Left lung (tissue), 10 donors: ENCODE results near the gene KRTAP10-4. TPM values are rescaled to one million over a fixed set of nuclear protein-coding genes. Genes with fewer than 3 reads are reported as not detected.
"Not testable (repeated sequence)": the region's sequence is repeated elsewhere in the genome, so short reads cannot be mapped to it uniquely, and the experiment has no call there.

Source experiments
- ATAC-seq: fragments of 200-7000 bp; cut with Tn5 transposase; one replicate; pipeline ENCODE4 v1.9.1; 2020; ENCODE audit warnings: moderate library complexity
- DNase-seq, 4 donors: peaks; one replicate each; pipeline ENCODE4 v3.0.0-alpha.2; 2013 to 2020
- H3K27ac ChIP-seq, 2 donors: fragments of 200-600 bp; sonication (generic) in 1 of 2; one replicate each; pipeline versions ENCODE4 v1.5.0 to v1.8.0; 2020 to 2021
- H3K27me3 ChIP-seq, 2 donors: fragments of 200-600 bp; sonication (generic) in 1 of 2; one replicate each; pipeline versions ENCODE4 v1.5.0 to v1.8.0; 2020 to 2021
- H3K36me3 ChIP-seq, 2 donors: fragments of 200-600 bp; sonication (generic) in 1 of 2; one replicate each; pipeline versions ENCODE4 v1.5.0 to v1.8.0; 2020 to 2021
- H3K4me1 ChIP-seq, 2 donors: fragments of 200-600 bp; one replicate each; pipeline ENCODE4 v1.8.0; 2021
- H3K4me3 ChIP-seq, 2 donors: fragments of 200-600 bp; sonication (generic) in 1 of 2; one replicate each; pipeline versions ENCODE4 v1.5.0 to v1.8.0; 2020 to 2021; ENCODE audit warnings: mild to moderate bottlenecking in 1 of 2
- H3K9me3 ChIP-seq, 2 donors: fragments of 200-600 bp; sonication (generic) in 1 of 2; one replicate each; pipeline versions ENCODE4 v1.5.0 to v1.8.0; 2020 to 2021
- intact Hi-C, 2 donors: fragments of 100-400 bp; cut with DNase I; formaldehyde crosslinking; loops; one replicate each; pipeline versions ENCODE4 v1.11.2 to v1.14.2; 2022
- polyA plus RNA-seq, 6 donors: library from polyadenylated mRNA; unstranded; fragments of 120-200 nt; gene quantifications; one replicate each; pipeline ENCODE4 v1.2.1, GENCODE V29; 2013; ENCODE audit not compliant: insufficient read length in 6 of 6
- total RNA-seq, 2 donors: library from RNA; stranded (reverse); fragmentation: NEBNext Ultra II Directional; extraction: Animal tissue kit (Norgen Biotek cat#: 25700); gene quantifications; one replicate each; pipeline ENCODE4 v1.2.1, GENCODE V29; 2021
- TF ChIP-seq, protein P1 (sequence below), 2 donors: fragments of 200-600 bp; sonication (generic) in 1 of 2; IDR thresholded peaks; one replicate each; pipeline versions ENCODE4 v1.5.0 to v1.8.0; 2021; ENCODE audit warnings: antibody characterized with exemption in 2 of 2
- donor health status: DM: no; HTN: yes; CAD: no.
- donor health status: DM: no; HTN: no; CAD: no.

The KRTAP10-4 gene
- total and polyA plus RNA-seq, 8 donors = not detected

DNA sequence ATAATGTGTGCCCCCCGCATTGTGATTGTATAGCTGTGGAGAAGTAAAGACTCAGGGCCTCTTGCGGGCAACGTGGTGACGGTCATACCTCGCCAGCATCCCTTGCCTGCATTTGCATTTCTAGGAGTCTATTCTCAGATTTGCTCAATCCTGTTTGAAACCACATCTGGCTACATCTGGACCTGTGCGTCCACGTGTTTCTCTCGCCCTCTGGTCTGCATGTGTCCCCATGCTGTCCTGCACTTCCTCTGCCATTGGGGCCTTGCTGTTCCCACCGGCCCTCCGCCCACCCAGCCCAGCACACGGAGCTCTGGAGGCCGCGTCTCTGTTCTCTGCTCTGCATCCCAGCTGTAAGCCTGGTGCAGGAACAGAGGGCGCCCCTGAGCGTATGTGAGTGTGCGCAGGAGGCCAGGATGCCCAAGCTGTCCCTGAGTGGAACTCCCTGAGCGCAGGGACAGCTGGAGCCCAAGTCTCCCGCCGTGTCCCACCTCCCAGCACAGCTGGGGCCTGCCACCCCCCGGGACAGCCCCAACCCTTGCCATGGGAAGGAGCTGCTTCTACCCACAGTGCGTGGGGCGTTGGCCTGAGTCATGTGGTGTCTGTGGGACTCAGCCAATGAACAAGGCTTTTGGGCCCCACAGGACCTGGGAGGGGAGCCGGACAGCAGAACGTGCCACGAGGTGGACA, 23.9 kb upstream of the KRTAP10-4 start:
- TF ChIP-seq, protein P1, sequence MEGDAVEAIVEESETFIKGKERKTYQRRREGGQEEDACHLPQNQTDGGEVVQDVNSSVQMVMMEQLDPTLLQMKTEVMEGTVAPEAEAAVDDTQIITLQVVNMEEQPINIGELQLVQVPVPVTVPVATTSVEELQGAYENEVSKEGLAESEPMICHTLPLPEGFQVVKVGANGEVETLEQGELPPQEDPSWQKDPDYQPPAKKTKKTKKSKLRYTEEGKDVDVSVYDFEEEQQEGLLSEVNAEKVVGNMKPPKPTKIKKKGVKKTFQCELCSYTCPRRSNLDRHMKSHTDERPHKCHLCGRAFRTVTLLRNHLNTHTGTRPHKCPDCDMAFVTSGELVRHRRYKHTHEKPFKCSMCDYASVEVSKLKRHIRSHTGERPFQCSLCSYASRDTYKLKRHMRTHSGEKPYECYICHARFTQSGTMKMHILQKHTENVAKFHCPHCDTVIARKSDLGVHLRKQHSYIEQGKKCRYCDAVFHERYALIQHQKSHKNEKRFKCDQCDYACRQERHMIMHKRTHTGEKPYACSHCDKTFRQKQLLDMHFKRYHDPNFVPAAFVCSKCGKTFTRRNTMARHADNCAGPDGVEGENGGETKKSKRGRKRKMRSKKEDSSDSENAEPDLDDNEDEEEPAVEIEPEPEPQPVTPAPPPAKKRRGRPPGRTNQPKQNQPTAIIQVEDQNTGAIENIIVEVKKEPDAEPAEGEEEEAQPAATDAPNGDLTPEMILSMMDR (IDR thresholded peaks at IDR 0.05) = no peak
- Histone ChIP-seq H3K27me3 (peaks cover 0 to 63% of the 10 kb centered on the region in 2 donors), H3K4me1 (no peaks in the 10 kb centered on the region), H3K27ac (no peak overlapping the region), H3K36me3 (no peaks in the 10 kb centered on the region), H3K9me3 (peaks cover 0 to 9% of the 10 kb centered on the region in 2 donors), H3K4me3 (no peak overlapping the region)
- intact Hi-C loops = no loop called here
- ATAC-seq = no peak
- DNase-seq = peak in 1 of 4 donors; percentile 68

DNA sequence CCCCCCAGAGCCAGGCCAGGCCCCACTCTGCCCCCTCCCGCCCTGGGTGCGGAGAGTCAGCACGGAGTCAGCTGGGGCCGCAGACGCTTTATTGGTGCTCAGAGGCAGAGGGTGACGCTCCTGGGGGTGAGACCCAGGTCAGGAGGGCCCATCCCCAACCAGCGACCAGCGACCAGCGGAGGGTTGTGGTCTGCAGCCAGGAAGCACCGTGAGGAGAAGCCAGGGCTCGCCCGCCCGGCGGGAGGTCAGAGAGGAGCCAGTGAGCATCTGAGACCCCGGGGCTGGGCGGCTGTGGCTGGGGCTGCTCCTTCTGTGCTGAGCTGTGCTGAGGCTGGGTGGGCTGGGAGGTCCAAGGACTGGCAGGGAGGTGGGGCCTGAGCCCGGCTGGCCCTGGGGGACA, 23.2 kb upstream of the KRTAP10-4 start:
- intact Hi-C loops = not testable (repeated sequence)

GRCh38 chr21:44550807-44551206, 22.7 kb upstream of the KRTAP10-4 start:
- Histone ChIP-seq H3K4me3 (no peak overlapping the region), H3K9me3 (peaks cover 0 to 9% of the 10 kb centered on the region in 2 donors), H3K27me3 (peaks cover 0 to 72% of the 10 kb centered on the region in 2 donors), H3K27ac (no peak overlapping the region), H3K36me3 (no peaks in the 10 kb centered on the region), H3K4me1 (no peaks in the 10 kb centered on the region)
- TF ChIP-seq, protein P1 (IDR thresholded peaks at IDR 0.05) = no peak
- DNase-seq (peak in 1 of 4 donors; percentile 58), ATAC-seq (no peak)
- intact Hi-C loops = no loop called here

More for the DNA sequence above, 23.2 kb upstream of the KRTAP10-4 start:
- not testable (repeated sequence) for H3K9me3 ChIP-seq, H3K36me3 ChIP-seq, H3K27ac ChIP-seq, H3K4me3 ChIP-seq, H3K4me1 ChIP-seq, ATAC-seq
- H3K27me3 ChIP-seq = peaks cover 0 to 67% of the 10 kb centered on the region in 2 donors
- DNase-seq = peak in 1 of 4 donors; percentile 78

GRCh38 chr21:44551340-44551961, 22.1 kb upstream of the KRTAP10-4 start, which contains the start of gene KRTAP10-2:
Gene KRTAP10-2, minus strand, starts transcription at chr21:44551505. Its CDS starts 47 bp downstream, at chr21:44551458.
- DNase-seq = peak in 1 of 4 donors; percentile 71
- H3K36me3 ChIP-seq = no peaks in the 10 kb centered on the region
- peaks cover 0 to 75% of the 10 kb centered on the region in 2 donors for H3K27me3 ChIP-seq
- intact Hi-C loops = no loop called here
- no peaks in the 10 kb centered on the region for H3K4me1 ChIP-seq
- no peak for ATAC-seq
- no peak within 1 kb of the TSS for H3K4me3 ChIP-seq
- TF ChIP-seq, protein P1 (IDR thresholded peaks at IDR 0.05) = no peak
- no peak within 1 kb of the TSS for H3K27ac ChIP-seq
- H3K9me3 ChIP-seq = peaks cover 0 to 3% of the 10 kb centered on the region in 2 donors

DNA sequence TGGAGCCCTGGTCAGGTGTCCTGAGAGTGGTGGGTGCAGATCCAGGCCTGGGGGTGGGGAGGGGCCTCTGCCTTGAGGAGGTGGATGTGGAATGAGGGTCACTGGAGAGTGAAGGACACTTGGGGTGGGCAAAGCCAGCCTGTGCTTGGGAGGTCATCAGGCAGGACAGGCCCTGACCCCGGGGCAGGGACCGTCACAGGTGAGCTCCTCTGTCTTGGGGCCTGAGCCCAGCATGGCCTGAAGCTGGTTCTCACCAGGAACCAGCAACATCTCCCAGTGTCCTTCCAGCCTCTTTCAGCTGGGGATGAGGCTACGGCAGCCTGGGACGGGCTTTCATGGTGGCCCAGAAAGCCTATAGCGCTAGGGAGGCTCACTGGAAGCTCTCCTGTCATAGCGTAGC, 21.4 kb upstream of the KRTAP10-4 start:
- Histone ChIP-seq H3K4me1 (no peaks in the 10 kb centered on the region), H3K27me3 (peaks cover under 1 to 76% of the 10 kb centered on the region in 2 donors), H3K9me3 (no peaks in the 10 kb centered on the region), H3K27ac (no peak overlapping the region), H3K4me3 (no peak overlapping the region), H3K36me3 (no peaks in the 10 kb centered on the region)
- DNase-seq (peak in 1 of 4 donors; percentile 37), ATAC-seq (no peak)
- intact Hi-C loops = no loop called here
- TF ChIP-seq, protein P1 (IDR thresholded peaks at IDR 0.05) = no peak
